HepG2 (cell line): ENCODE measurements around the gene NEMP2. TPM values are rescaled to one million over a fixed set of nuclear protein-coding genes. Genes with fewer than 3 reads are reported as not detected.

Experiments
- KMT2B ChIP-seq: IDR thresholded peaks from 2 replicates; pipeline ENCODE4 v1.6.1; 2016; ENCODE audit warnings: missing genetic modification reagents, missing compliant biosample characterization
- MIER3 ChIP-seq: IDR thresholded peaks from 2 replicates; pipeline ENCODE4 v1.6.1; 2016; ENCODE audit warnings: missing compliant biosample characterization, borderline replicate concordance
- NAIF1 ChIP-seq: sonication (generic); formaldehyde crosslinking; IDR thresholded peaks from 2 replicates; pipeline ENCODE4 v1.5.0; 2020; ENCODE audit warnings: mild to moderate bottlenecking, missing genetic modification reagents, borderline replicate concordance
- POLR2AphosphoS5 ChIP-seq: IDR thresholded peaks from 2 replicates; pipeline ENCODE4 v1.6.1; 2012; ENCODE audit warnings: low read depth, low read length
- SIN3B ChIP-seq: fragments of 150-350 bp; IDR thresholded peaks from 2 replicates; pipeline ENCODE4 v1.6.1; 2014; ENCODE audit warnings: low read length
- TCF7 ChIP-seq: sonication (generic); IDR thresholded peaks from 2 replicates; pipeline ENCODE4 v1.6.1; 2016; ENCODE audit warnings: antibody characterized with exemption, low read depth
- ZKSCAN1 ChIP-seq: fragments of 150-350 bp; IDR thresholded peaks from 2 replicates; pipeline ENCODE4 v1.6.1; 2014; ENCODE audit warnings: low read length
- ZNF264 ChIP-seq: sonication (generic); formaldehyde crosslinking; IDR thresholded peaks from 2 replicates; pipeline ENCODE4 v1.4.0; 2020; ENCODE audit warnings: missing genetic modification reagents
- ZNF30 ChIP-seq: sonication (generic); formaldehyde crosslinking; IDR thresholded peaks from 2 replicates; pipeline ENCODE4 v1.5.0; 2020; ENCODE audit warnings: mild to moderate bottlenecking, missing genetic modification reagents
- ZNF75D ChIP-seq: sonication (generic); formaldehyde crosslinking; IDR thresholded peaks from 2 replicates; pipeline ENCODE4 v1.8.1; 2023; ENCODE audit warnings: missing genetic modification reagents, mild to moderate bottlenecking, borderline replicate concordance
- polyA plus RNA-seq, 8 experiments: library from polyadenylated mRNA; depleted of rRNA in 3 of 8; stranded (reverse) in 7 of 8; unstranded in 1 of 8; fragments of >200 nt; fragmentation: Illumina TruSeq in 4 of 8; extraction: Trizol in 4 of 8; gene quantifications; 2 replicates each; pipeline versions ENCODE4 v1.2.1 to v1.2.3, GENCODE V29; 2011 to 2016; ENCODE audit warnings: low read depth in 4 of 8, missing spikeins in 1 of 8, mixed read lengths in 1 of 8; ENCODE audit not compliant: insufficient read depth in 1 of 8
- total RNA-seq, 5 experiments: library from RNA; depleted of rRNA; stranded (reverse); fragments of >200 nt; fragmentation: Illumina TruSeq; extraction: Trizol; gene quantifications; 2 replicates each; pipeline ENCODE4 v1.2.3, GENCODE V29; 2016; ENCODE audit warnings: low read depth in 1 of 5
- TF ChIP-seq, protein P1 (sequence below): sonication (generic); formaldehyde crosslinking; IDR thresholded peaks from 2 replicates; pipeline ENCODE4 v1.4.0; 2020; ENCODE audit warnings: missing genetic modification reagents
- TF ChIP-seq, protein P2 (sequence below): sonication (generic); formaldehyde crosslinking; IDR thresholded peaks from 2 replicates; pipeline ENCODE4 v1.5.1; 2020; ENCODE audit warnings: missing genetic modification reagents, mild to moderate bottlenecking, borderline replicate concordance

NEMP2 gene
- total and polyA plus RNA-seq, 2 of the 13 experiments (the other 11 are each of a cell fraction or from before 2014, with no cell fraction given), result 2.4 to 9.8 TPM

DNA sequence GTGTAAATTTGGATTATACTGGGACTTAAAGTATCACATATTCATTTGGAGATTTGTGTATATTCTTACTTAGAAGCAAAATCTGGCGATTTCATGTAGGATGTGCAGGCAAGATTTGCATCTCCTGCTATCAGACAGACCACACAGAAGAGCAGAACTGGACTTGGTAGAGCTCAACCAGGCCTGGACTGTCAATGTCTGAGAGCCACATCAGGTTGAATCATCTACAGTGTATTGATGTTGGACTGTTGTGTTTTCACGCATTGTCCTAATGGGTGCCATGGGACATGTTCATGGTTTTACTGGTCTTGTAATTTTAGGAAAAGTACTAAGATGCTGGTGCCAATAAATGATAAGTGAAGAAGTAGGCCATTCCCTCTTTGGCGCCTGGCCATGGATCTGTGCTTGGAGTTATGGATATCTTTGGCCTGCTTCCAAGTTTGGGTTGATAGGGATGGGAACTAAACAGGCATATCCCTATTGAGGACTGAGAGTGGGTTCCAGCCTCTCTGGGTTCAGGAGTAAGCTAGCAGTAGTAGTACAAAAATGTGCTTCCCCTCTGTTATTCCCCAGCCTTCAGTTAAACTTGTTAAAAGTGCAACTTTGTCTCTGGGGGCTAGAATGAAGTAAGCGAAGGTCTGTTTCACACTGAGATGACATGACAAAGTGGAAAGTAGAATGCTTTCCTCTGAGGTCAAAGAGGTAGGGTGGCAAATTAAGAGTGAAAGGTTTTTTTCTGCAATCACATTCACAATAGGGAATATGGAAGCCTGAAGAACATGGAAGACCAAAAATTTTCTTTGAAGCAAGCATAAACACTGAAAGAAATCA is 49.2 kb upstream of the NEMP2 start (continued):
- TF ChIP-seq, protein P1, sequence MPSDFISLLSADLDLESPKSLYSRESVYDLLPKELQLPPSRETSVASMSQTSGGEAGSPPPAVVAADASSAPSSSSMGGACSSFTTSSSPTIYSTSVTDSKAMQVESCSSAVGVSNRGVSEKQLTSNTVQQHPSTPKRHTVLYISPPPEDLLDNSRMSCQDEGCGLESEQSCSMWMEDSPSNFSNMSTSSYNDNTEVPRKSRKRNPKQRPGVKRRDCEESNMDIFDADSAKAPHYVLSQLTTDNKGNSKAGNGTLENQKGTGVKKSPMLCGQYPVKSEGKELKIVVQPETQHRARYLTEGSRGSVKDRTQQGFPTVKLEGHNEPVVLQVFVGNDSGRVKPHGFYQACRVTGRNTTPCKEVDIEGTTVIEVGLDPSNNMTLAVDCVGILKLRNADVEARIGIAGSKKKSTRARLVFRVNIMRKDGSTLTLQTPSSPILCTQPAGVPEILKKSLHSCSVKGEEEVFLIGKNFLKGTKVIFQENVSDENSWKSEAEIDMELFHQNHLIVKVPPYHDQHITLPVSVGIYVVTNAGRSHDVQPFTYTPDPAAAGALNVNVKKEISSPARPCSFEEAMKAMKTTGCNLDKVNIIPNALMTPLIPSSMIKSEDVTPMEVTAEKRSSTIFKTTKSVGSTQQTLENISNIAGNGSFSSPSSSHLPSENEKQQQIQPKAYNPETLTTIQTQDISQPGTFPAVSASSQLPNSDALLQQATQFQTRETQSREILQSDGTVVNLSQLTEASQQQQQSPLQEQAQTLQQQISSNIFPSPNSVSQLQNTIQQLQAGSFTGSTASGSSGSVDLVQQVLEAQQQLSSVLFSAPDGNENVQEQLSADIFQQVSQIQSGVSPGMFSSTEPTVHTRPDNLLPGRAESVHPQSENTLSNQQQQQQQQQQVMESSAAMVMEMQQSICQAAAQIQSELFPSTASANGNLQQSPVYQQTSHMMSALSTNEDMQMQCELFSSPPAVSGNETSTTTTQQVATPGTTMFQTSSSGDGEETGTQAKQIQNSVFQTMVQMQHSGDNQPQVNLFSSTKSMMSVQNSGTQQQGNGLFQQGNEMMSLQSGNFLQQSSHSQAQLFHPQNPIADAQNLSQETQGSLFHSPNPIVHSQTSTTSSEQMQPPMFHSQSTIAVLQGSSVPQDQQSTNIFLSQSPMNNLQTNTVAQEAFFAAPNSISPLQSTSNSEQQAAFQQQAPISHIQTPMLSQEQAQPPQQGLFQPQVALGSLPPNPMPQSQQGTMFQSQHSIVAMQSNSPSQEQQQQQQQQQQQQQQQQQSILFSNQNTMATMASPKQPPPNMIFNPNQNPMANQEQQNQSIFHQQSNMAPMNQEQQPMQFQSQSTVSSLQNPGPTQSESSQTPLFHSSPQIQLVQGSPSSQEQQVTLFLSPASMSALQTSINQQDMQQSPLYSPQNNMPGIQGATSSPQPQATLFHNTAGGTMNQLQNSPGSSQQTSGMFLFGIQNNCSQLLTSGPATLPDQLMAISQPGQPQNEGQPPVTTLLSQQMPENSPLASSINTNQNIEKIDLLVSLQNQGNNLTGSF (CRISPR knock-in tag), result no peak
- TF ChIP-seq POLR2AphosphoS5 (no peak), ZNF264 (CRISPR knock-in tag) (no peak), KMT2B (CRISPR knock-in tag) (no peak), MIER3 (CRISPR knock-in tag) (no peak), SIN3B (no peak), ZNF75D (no peak), NAIF1 (no peak), ZKSCAN1 (no peak), TCF7 (no peak), ZNF30 (CRISPR knock-in tag) (no peak)
- TF ChIP-seq, protein P2, sequence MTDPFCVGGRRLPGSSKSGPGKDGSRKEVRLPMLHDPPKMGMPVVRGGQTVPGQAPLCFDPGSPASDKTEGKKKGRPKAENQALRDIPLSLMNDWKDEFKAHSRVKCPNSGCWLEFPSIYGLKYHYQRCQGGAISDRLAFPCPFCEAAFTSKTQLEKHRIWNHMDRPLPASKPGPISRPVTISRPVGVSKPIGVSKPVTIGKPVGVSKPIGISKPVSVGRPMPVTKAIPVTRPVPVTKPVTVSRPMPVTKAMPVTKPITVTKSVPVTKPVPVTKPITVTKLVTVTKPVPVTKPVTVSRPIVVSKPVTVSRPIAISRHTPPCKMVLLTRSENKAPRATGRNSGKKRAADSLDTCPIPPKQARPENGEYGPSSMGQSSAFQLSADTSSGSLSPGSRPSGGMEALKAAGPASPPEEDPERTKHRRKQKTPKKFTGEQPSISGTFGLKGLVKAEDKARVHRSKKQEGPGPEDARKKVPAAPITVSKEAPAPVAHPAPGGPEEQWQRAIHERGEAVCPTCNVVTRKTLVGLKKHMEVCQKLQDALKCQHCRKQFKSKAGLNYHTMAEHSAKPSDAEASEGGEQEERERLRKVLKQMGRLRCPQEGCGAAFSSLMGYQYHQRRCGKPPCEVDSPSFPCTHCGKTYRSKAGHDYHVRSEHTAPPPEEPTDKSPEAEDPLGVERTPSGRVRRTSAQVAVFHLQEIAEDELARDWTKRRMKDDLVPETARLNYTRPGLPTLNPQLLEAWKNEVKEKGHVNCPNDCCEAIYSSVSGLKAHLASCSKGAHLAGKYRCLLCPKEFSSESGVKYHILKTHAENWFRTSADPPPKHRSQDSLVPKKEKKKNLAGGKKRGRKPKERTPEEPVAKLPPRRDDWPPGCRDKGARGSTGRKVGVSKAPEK (CRISPR knock-in tag), result no peak
